ENCODE measurements around the gene PRR36. TPM values are rescaled to one million over a fixed set of nuclear protein-coding genes. Genes with fewer than 3 reads are reported as not detected.

Gene PRR36
- total RNA-seq, 1 experiment from 2014 or later = 21.9 TPM

GRCh38 chr19:7850000-7850813, 24.0 kb downstream of the PRR36 start (continued):
- TF ChIP-seq, protein P1, sequence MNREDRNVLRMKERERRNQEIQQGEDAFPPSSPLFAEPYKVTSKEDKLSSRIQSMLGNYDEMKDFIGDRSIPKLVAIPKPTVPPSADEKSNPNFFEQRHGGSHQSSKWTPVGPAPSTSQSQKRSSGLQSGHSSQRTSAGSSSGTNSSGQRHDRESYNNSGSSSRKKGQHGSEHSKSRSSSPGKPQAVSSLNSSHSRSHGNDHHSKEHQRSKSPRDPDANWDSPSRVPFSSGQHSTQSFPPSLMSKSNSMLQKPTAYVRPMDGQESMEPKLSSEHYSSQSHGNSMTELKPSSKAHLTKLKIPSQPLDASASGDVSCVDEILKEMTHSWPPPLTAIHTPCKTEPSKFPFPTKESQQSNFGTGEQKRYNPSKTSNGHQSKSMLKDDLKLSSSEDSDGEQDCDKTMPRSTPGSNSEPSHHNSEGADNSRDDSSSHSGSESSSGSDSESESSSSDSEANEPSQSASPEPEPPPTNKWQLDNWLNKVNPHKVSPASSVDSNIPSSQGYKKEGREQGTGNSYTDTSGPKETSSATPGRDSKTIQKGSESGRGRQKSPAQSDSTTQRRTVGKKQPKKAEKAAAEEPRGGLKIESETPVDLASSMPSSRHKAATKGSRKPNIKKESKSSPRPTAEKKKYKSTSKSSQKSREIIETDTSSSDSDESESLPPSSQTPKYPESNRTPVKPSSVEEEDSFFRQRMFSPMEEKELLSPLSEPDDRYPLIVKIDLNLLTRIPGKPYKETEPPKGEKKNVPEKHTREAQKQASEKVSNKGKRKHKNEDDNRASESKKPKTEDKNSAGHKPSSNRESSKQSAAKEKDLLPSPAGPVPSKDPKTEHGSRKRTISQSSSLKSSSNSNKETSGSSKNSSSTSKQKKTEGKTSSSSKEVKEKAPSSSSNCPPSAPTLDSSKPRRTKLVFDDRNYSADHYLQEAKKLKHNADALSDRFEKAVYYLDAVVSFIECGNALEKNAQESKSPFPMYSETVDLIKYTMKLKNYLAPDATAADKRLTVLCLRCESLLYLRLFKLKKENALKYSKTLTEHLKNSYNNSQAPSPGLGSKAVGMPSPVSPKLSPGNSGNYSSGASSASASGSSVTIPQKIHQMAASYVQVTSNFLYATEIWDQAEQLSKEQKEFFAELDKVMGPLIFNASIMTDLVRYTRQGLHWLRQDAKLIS (CRISPR knock-in tag; IDR thresholded peaks at IDR 0.05; ENCODE audit: borderline replicate concordance) = no peak

DNA sequence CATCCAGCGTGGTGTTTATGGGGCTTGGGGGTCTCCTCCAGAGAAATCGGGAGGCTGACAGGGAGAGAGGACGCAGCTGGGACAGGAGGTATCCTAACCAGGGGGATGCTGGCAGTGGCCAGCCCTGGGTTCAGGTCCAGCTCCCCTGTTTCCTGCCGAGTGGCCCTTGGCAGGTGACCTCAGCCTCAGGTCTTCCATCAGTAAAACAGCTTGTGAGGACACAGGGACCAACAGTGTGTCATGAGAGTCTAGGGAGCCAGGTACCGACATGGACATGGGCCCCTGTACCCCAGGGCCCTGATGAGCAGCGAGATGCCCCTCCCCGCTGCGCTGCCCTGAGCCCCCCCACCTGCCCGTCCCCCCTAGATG, 24.6 kb downstream of the PRR36 start:
- no peaks in the 10 kb centered on the region for H3K9me3 Mint-ChIP-seq
- ATAC-seq (no peak), DNase-seq (ENCODE audit: low spot score) (no peak)
- H3K4me1 Mint-ChIP-seq = peaks cover 6% of the 10 kb centered on the region; the same call in 1 of the 2 replicates
- no peaks in the 10 kb centered on the region for H3K36me3 Mint-ChIP-seq
- ChIA-PET CTCF (interaction anchor here (0.8 to 1.3 kb wide), 3 partner anchors 8 to 80 kb away, joined by 3 read pairs; no protein-coding TSS in a partner anchor), POLR2A (no interaction called here)
- H3K4me3 Mint-ChIP-seq = no peak overlapping the region
- no peak overlapping the region for H3K27ac Mint-ChIP-seq
- no peak for TF ChIP-seq NFE2L1 (CRISPR knock-in tag; IDR thresholded peaks at IDR 0.05)
- no peak for TF ChIP-seq FOXK1 (CRISPR knock-in tag; IDR thresholded peaks at IDR 0.05)
- no peak for TF ChIP-seq TEAD4 (CRISPR knock-in tag; IDR thresholded peaks at IDR 0.05)
- TF ChIP-seq ZNF138 (CRISPR knock-in tag; conservative IDR thresholded peaks at IDR 0.05) = no peak
- no peak for TF ChIP-seq SMAD3 (CRISPR knock-in tag; IDR thresholded peaks at IDR 0.05; ENCODE audit: borderline replicate concordance)
- no peak for TF ChIP-seq NFYB (CRISPR knock-in tag; conservative IDR thresholded peaks at IDR 0.05; ENCODE audit: low read depth)
- TF ChIP-seq, protein P2, sequence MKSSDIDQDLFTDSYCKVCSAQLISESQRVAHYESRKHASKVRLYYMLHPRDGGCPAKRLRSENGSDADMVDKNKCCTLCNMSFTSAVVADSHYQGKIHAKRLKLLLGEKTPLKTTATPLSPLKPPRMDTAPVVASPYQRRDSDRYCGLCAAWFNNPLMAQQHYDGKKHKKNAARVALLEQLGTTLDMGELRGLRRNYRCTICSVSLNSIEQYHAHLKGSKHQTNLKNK (CRISPR knock-in tag; IDR thresholded peaks at IDR 0.05) = no peak
- TF ChIP-seq PRRX2 (CRISPR knock-in tag; IDR thresholded peaks at IDR 0.05) = no peak
- no peak for TF ChIP-seq TEAD1 (CRISPR knock-in tag; IDR thresholded peaks at IDR 0.05)
- no peak for TF ChIP-seq ESRRA (CRISPR knock-in tag; IDR thresholded peaks at IDR 0.05; ENCODE audit: borderline replicate concordance)
- peaks cover 10% of the 10 kb centered on the region for H3K27me3 Mint-ChIP-seq (ENCODE audit: low read depth)

GRCh38 chr19:7848779-7849457, 25.3 kb downstream of the PRR36 start:
- Mint-ChIP-seq H3K27ac (no peak overlapping the region), H3K9me3 (no peaks in the 10 kb centered on the region), H3K4me3 (no peak overlapping the region), H3K27me3 (ENCODE audit: low read depth) (peaks cover 5% of the 10 kb centered on the region), H3K4me1 (peaks cover 6% of the 10 kb centered on the region; the same call in 1 of the 2 replicates), H3K36me3 (no peaks in the 10 kb centered on the region)
- POLR2A ChIA-PET = no interaction called here
- TF ChIP-seq ZNF671 (CRISPR knock-in tag; IDR thresholded peaks at IDR 0.05) (no peak), TEAD1 (CRISPR knock-in tag; IDR thresholded peaks at IDR 0.05) (no peak), CDX4 (CRISPR knock-in tag; IDR thresholded peaks at IDR 0.05; ENCODE audit: borderline replicate concordance) (no peak), GABPB1 (CRISPR knock-in tag; IDR thresholded peaks at IDR 0.05) (no peak), TCF7 (CRISPR knock-in tag; IDR thresholded peaks at IDR 0.05; ENCODE audit: low read depth) (no peak), SMAD4 (CRISPR knock-in tag; IDR thresholded peaks at IDR 0.05) (no peak), E2F4 (CRISPR knock-in tag; IDR thresholded peaks at IDR 0.05; ENCODE audit: borderline replicate concordance, low read depth) (no peak), ZNF416 (CRISPR knock-in tag; IDR thresholded peaks at IDR 0.05) (no peak)
- TF ChIP-seq, protein P3, sequence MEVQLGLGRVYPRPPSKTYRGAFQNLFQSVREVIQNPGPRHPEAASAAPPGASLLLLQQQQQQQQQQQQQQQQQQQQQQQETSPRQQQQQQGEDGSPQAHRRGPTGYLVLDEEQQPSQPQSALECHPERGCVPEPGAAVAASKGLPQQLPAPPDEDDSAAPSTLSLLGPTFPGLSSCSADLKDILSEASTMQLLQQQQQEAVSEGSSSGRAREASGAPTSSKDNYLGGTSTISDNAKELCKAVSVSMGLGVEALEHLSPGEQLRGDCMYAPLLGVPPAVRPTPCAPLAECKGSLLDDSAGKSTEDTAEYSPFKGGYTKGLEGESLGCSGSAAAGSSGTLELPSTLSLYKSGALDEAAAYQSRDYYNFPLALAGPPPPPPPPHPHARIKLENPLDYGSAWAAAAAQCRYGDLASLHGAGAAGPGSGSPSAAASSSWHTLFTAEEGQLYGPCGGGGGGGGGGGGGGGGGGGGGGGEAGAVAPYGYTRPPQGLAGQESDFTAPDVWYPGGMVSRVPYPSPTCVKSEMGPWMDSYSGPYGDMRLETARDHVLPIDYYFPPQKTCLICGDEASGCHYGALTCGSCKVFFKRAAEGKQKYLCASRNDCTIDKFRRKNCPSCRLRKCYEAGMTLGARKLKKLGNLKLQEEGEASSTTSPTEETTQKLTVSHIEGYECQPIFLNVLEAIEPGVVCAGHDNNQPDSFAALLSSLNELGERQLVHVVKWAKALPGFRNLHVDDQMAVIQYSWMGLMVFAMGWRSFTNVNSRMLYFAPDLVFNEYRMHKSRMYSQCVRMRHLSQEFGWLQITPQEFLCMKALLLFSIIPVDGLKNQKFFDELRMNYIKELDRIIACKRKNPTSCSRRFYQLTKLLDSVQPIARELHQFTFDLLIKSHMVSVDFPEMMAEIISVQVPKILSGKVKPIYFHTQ (CRISPR knock-in tag; IDR thresholded peaks at IDR 0.05) = no peak
- CTCF ChIA-PET = interaction anchor here (0.8 to 1.3 kb wide), 4 partner anchors 9 to 81 kb away, joined by 3 read pairs; no protein-coding TSS in a partner anchor
- no peak for ATAC-seq
- no peak for DNase-seq (ENCODE audit: low spot score)
